NAMALWA (cell line): ENCODE measurements around the gene BCL11A.

Source experiments
- DNase-seq: peaks from one replicate; pipeline ENCODE4 v3.0.0-alpha.2; 2015; ENCODE audit warnings: low spot score

Gene BCL11A

DNA sequence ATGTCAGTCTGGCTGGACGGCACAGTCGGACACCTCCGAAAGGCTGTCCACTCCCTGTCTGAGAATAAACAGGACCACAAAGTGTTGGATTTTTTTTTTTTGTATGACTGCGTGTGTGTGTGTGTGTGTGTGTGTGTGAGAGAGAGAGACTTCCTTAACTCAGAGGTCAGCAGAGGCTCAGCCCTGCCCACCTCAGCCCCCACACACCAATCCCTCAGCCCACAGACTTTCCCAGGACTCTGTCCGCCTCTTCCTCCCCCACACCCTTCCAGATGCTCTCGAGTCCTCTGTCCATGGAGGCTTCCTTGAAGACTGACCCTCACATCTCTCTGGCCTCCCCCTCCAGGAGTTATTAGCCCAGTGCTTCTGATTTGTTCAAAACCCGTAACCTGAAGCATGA lies 147.3 kb downstream of the BCL11A start:
- no peak for DNase-seq

DNA sequence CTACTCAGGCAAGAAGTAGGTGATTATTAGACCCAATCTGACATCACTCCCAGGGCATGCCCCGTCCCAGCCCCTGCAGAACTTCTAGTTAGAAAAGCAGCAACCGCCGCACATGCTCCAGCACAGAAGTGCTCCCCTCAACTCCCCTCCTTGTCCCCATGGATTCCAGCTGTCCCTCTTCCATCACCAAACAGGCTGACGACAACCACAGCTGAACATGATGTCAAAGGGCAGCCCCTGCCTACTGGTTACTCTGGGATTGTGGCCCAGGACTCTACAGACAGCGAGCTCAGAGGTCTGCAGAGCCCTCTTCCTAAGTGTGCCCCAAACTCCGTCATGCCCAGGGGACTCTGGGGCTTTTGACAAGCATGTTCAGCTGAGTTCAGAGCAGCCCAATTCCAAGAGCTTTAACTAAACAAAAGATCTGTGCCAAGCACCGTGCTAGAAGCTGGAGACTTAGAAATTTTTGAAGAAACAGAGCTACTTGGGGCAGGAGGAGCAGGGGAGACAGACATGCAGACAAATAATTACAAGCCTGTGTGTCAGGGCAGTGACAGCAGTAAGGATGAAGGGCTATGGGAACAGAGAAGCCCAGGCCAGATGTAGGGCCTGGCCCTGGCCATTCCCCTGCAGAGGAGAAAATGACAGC lies 148.1 kb downstream of the BCL11A start:
- DNase-seq = no peak
